Muscle of arm (tissue), 12 donors: ENCODE measurements around the gene GRIN3B. TPM values are rescaled to one million over a fixed set of nuclear protein-coding genes. Genes with fewer than 3 reads are reported as not detected.
"Not testable (repeated sequence)": the region's sequence is repeated elsewhere in the genome, so short reads cannot be mapped to it uniquely, and the experiment has no call there.

Experiments
- DNase-seq: peaks from one replicate; pipeline ENCODE4 v3.0.0-alpha.2; 2013
- polyA plus RNA-seq, 12 donors: library from polyadenylated mRNA; unstranded; fragments of 120-200 nt; gene quantifications; one replicate each; pipeline ENCODE4 v1.2.1, GENCODE V29; 2013; ENCODE audit not compliant: insufficient read length in 12 of 12

The GRIN3B gene
- polyA plus RNA-seq, 12 donors, result 0.05 to 0.25 (median 0.14) TPM; not detected in 2

- no peak for DNase-seq
Measured at GRCh38 chr19:1019616-1019961, 19.4 kb downstream of the GRIN3B start.

GRCh38 chr19:1019980-1020867 lies 20.0 kb downstream of the GRIN3B start:
- no peak for DNase-seq

- peak; percentile 97 for DNase-seq
Measured at GRCh38 chr19:1020868-1021425, 20.7 kb downstream of the GRIN3B start, which contains the start of gene TMEM259. Gene TMEM259 (minus strand): TSS chr19:1021123. CDS start chr19:1020996, 127 bp downstream.

GRCh38 chr19:1023883-1024188 lies 23.6 kb downstream of the GRIN3B start:
- not testable (repeated sequence) for DNase-seq

GRCh38 chr19:1025080-1025479 lies 24.9 kb downstream of the GRIN3B start:
- not testable (repeated sequence) for DNase-seq

DNA sequence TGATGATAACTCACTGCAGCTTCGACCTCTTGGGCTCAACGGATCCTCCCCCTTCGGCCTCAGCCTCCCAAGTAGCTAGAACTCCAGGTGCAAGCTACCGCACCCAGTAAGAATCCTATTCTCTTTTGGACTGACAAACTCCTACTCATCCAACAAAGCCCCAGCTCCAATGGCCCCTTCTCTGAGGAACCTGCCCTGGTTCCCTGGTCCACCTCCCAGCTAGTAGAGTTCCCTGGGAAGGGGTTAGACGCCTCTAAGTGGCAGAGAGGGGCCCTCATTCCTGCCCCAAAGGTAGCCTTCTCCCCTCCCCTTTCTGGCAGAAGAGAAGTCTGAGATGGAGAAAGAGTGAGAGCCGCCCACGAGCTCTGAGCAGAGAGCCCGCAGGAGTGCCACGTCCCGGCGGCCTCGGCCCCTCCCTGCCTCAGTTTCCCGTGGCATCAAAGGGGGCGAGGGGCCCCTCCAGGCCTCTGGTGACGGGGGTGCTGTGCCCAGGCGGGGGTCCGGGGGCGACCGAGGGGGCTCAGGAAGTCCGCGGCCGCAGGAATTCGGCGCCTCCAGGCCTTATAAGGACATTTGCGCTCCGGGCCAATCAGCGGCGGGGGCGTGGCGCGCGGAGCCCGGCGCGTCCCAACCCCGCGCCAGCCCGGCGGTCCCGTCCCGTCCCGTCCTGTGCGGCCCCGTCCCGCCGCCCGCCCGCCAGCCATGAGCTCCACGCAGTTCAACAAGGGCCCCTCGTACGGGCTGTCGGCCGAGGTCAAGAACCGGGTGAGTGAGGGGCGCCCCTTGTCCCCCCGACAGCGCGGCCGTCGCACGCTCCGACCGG lies 26.0 kb downstream of the GRIN3B start, which contains the start of gene CNN2:
CNN2 (plus strand) TSS at position 649 of the 823 bp plus-strand sequence; CDS start at position 703, 54 bp downstream.
- DNase-seq, result peak; percentile 72

- DNase-seq, result no peak
Measured at GRCh38 chr19:1026783-1027649, 26.8 kb downstream of the GRIN3B start.

DNA sequence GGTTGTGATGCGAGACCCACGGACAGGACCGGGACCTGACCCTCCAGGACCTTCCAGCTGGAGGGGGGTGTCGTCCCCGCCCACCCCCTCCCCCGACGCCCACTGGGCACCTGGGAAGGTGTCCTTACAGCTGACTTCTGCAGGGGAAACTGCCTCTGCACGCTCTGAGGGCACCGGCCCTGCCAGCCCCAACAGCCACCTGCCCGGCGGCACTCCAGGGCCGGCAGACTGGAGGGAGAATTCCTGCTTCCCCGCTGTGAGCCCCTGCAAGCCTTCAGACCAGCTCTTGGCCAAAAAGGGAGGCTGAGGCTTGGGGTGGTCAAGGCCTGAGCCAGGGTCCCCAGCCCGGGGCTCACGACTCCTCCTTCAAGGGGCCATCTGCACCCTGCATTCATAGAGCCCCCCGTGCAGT lies 27.4 kb downstream of the GRIN3B start:
- DNase-seq, result no peak

GRCh38 chr19:1028062-1028926 lies 28.1 kb downstream of the GRIN3B start:
- DNase-seq, result peak; percentile 64

DNA sequence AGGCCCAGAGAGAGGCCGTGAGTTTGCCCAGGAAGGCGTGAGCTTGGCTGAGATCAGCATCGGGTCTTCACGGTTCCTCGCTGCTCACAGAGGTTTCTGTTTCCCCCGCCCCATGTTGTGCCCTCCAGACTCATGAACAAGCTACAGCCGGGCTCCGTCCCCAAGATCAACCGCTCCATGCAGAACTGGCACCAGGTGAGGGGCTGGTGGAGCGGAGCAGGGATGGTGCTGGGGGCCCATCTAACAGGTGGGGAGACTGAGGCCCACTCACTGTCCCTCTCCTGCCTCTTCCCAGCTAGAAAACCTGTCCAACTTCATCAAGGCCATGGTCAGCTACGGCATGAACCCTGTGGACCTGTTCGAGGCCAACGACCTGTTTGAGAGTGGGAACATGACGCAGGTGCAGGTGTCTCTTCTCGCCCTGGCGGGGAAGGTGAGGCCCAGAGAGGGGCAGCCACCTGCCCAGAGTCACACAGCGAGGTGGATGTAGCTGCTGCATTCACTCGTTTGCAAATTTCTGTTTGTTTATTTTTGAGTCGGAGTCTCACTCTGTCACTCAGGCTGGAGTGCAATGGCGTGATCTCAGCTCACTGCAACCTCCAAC lies 32.1 kb downstream of the GRIN3B start:
- no peak for DNase-seq

- no peak for DNase-seq
Measured at GRCh38 chr19:1035998-1036621, 35.9 kb downstream of the GRIN3B start.

DNA sequence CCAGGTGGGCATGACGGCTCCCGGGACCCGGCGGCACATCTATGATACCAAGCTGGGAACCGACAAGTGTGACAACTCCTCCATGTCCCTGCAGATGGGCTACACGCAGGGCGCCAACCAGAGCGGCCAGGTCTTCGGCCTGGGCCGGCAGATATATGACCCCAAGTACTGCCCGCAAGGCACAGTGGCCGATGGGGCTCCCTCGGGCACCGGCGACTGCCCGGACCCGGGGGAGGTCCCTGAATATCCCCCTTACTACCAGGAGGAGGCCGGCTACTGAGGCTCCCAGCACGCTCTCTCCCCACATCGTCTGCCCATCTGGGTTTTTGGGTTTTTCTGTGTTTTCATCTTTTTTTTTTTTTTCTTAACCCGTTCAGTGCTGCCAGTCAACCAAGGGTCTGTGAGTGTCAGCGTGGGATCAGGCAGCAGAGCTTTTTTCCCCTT lies 37.4 kb downstream of the GRIN3B start:
- no peak for DNase-seq

DNA sequence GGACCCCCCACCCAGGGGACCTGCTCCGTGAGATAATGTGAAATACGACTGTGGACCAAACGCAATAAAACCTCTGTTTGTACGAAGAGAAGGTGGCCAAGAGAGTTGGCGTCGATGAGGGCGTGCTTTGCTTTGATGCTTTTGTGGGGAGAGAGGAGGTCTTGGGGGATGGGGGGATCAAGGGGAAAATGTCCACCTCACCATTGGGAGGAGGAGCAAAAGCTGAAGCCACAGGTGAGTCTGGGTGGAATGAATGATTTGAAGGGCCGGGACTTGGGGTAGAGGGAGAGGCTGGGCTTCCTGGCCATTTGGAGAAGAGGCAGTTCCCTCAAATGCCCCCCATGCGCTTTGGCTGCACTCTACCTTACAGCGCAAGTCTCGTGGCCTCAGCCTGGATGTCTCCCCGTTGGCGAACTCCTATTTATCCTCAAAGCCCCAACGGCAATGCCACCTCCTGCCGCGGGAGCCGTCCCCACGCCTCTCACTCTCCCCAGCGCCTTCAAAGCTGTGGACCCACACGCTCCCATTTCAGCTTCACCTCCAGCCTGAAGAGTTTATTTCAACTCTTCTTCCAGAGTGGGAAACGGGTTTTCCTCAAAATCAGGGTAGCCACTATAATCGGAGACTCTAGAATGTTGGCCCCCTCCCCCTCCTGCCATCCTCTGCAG lies 38.9 kb downstream of the GRIN3B start:
- no peak for DNase-seq

DNA sequence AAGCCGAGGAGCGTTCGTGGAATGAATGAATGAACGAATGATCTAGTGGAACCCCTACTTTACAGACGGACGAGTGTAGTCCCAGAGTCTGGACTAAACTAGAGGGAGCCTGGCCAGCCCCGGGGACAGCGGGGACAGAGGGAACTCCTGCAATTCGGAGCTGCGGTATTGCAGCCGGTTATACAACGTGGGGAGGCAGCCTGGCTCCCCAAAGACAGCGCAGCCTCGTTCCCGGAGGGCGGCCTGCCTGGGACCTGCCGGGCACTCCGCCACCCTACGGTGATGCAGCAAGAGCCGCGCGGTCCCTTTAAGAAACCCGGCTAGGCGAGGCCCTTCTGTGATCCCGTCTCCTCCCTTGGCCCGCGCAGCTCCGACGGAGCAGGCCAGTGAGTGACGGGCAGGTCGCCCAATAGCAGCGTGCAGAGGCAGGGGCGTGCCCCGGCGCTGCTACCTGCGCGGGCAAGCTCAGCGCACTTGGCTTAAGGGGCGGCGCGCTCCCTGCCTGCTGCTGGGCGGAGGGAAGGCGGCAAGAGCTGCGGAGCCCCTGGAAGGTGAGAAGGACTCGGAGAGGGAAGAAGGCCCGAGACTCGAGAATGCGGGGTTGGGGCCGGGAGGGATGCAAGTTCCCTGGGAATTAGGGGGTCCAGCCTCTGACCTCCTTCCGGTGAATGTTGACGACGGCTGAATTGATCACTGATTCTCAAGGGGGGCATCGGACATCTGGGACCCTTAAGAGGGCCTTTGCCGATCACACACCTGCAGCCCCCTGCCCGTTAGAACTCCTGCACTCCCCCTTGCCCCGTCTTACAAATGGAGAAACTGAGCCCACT lies 39.6 kb downstream of the GRIN3B start, which contains the start of gene ABCA7:
ABCA7 (plus strand) TSS at position 462 of the 830 bp plus-strand sequence. CDS start 1,255 bp downstream, outside the sequence.
- peak; percentile 95 for DNase-seq

DNA sequence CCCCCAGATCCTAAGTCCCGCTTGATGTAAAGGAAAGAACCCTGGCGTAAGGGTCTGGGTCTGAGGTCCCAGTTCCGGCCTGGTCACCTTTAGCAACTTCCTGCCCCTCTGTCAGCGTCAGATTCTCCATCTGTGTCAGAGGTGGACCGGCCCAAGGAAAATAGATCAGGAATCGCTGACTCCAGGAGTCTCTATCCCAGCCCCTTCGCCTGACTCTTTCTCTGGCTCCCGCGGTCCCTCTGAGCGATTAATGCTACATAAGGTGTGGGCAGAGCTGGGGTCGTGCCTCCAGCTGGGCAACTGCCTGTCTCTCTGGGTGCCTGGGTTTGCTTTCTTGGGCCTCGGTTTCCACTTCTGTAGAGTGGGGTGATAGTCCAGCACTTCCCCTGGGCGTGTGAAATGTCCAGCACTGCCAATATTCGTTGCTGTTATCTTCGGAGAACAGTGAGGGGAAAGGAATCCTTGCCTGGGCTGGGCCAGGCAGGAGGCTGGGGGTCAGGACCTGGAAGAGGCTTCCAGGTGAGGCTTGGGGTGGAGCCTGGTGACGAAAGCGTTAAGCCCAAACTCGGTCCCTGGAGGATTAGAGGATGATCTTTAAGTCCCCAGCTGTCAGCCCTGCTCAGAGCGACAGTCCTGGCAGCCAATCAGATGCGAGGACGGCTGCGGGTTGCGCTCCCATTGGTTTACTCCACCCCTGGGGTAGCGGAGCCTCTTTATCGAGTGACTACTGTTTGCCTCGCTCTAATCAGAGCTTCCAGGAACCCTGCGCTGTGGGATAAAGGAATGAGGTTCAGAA lies 40.5 kb downstream of the GRIN3B start:
- DNase-seq, result peak; percentile 82

DNA sequence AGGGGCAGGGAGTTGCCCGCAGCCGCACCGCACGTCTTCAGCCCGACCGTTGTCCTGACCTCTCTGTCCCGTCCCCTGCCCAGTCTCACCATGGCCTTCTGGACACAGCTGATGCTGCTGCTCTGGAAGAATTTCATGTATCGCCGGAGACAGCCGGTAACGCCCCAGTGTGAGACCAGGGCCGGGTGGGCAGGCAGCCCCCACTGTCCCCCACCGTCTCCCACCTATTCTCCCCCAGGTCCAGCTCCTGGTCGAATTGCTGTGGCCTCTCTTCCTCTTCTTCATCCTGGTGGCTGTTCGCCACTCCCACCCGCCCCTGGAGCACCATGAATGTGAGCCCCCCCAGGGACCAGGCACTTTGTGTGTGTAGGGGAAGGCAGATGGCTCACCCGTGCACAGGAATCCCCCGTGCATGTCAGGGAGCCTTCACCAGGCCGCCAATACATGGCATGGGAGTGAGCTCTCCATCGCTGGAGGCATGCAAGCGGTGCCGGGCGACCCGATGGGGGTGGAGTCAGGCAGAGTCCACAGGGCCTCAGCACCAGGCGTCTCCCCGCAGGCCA lies 41.1 kb downstream of the GRIN3B start:
- no peak for DNase-seq
